ENCODE measurements around the gene UHRF1.
"Not testable (repeated sequence)": the region's sequence is repeated elsewhere in the genome, so short reads cannot be mapped to it uniquely, and the experiment has no call there.

UHRF1 gene

DNA sequence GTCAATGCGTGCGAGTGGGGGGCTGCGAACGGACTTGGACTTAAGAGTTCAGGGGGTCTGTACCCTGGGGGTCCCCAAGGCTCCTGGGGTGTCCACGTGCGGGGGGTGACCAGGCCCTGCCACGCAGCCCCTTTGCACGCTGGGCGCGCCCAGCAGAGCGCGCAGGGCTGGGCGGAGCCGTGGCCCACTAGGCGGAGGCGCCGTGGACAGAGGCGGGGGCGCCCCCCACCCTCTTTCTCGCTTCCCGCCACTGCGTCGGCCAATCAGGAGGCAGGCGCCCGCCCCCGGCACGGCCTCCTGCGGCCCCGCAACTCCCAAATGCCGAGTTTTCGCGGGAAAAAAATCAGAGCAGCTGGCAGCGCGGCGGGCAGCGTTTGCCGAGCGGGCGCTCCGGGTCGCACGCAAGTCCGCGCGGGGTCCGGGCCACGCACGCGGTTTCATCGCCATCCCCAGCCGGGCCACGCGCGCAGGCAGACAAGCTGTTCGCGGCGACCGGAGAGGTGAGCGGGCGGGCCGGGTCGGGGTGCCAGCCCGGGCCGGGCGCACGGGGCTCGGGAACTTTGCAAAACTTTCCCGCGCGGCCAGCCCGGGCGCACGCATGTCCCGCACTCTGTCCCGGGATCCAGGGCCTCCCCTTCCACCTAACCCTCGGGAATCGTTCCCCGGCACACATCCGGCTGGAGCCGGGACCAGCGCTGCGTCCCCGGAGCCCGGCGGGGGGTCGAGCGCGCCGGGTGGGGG is at the start of gene UHRF1:
Gene UHRF1 (plus strand): TSS at position 346 of the 741 bp plus-strand sequence. CDS start 1,385 bp downstream, outside the sequence.
- DNase-seq (ENCODE audit: low read depth in 3 of 3, low spot score in 1 of 3), result peak in 1 of 3 donors; percentile 33

DNA sequence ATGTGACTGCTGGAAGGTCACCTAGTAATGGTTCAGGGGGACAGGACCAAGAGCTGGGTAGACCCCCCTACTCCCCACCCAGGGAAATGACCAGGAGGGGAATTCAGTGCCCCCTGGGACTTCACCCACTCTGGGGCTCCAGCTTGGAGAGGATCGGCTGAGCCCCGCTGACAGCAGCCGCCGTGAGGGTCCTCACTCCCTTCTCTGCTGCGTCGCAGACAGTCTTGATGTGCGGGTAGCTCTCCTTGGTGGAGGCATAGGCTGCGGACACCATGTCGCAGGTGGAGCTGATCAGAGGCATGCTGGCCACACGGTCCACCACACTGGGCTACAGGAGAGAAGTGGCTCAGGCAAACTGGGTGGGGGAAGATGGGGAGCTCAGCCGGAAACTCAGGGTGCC is 49.6 kb upstream of the UHRF1 start:
- no peak for DNase-seq (ENCODE audit: low read depth in 3 of 3, low spot score in 1 of 3)

DNA sequence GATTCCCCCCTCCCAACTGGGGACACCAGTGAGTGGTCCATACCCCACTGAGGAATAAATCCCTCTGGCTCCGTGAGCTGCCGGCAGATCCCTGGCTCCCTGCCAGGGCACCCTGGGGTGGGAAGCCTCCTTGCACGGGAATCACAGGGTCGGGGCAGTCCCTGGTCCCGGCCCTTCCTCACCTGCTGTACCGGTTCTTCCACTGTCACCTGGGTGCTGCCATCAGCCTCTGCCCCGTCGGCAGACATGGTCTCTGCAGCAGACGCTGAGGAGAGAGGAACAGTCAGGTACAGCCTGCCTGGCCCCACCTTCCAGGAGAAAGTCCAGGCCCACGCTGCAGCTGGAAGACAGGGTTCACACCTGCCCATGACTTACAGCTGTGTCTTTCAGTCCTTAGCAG is 48.2 kb upstream of the UHRF1 start:
- no peak for DNase-seq (ENCODE audit: low read depth in 3 of 3, low spot score in 1 of 3)

DNA sequence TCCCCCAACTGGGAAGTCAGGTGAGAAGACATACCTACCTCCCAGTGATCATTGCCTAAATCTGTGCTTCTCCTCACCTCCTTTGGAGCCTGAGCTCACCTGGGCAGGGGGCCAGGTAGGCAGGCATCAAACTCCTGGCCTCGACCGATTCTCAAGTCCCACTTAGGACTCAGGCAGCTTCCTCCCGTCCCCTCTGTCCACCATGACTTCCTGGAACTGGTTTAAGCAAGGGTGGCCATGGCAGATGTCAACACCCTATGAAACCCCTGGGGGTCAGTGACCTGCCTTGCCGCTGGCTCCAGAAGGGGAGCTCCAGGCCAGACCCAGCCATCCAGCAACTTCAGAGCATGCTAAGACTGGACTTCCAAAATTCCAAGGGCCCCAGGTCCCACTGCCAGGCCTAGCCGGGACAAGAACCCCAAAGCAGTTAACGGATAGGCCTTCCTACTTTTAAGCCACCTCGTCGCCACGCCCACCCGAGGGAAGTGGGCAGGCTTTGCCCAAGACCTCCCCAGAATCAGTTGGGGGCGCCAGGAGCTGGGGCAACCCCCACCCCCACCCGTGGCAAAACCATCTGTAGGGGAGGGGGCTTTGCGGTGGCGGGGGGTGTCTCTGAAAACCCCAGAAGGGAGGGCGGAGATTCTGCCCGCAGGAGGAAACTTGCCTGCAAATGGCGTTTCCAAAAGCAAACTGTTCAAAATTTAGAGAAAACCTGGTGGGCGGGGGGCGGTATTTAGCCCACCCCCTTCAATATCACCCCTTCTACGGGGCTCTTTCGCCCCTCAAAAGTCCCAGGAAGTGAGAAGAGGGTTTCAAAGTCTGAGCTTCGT is 42.5 kb upstream of the UHRF1 start:
- DNase-seq (ENCODE audit: low read depth in 3 of 3, low spot score in 1 of 3), result peak in 1 of 3 donors; percentile 35

DNA sequence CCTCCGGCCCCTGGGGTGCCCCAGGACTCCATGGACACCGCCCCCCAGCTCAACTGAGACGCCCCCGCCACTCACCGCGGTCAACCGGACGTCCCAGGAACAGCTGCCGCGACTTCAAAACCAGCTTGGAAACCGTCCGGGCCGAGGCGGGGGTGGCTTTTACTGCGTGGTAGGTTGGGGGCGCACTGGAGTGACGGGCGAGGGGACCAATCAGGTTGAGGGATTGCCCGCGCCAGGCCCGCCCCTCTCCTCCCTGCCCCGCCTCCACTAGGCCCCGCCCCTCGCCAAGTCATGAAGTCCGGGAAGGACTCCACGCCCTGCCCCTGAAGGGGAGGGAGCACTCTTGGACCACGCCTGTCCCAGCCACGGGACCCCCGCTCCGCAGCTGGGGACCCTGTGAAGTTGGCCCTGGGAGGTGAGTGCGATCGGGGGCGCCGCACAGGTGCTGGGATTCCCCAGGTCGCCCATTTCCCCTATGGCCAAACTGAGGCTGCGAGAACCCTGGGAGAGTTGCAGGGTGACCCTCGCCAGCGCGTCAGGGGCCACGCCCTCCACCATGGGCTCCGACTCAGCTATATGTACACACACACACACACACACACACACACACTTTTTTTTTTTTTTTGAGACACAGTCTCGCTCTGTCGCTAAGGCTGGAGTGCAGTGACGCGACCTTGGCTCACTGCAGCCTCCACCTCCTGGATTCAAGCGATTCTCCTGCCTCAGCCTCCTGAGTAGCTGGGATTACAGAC is 41.6 kb upstream of the UHRF1 start, which contains the start of gene PLIN3:
Gene PLIN3 (minus strand): TSS at position 134 of the 752 bp plus-strand sequence. CDS start 6,273 bp downstream, outside the sequence.
- peak; percentile 79 to 95 (median 85) for DNase-seq (ENCODE audit: low read depth in 3 of 3, low spot score in 1 of 3)

DNA sequence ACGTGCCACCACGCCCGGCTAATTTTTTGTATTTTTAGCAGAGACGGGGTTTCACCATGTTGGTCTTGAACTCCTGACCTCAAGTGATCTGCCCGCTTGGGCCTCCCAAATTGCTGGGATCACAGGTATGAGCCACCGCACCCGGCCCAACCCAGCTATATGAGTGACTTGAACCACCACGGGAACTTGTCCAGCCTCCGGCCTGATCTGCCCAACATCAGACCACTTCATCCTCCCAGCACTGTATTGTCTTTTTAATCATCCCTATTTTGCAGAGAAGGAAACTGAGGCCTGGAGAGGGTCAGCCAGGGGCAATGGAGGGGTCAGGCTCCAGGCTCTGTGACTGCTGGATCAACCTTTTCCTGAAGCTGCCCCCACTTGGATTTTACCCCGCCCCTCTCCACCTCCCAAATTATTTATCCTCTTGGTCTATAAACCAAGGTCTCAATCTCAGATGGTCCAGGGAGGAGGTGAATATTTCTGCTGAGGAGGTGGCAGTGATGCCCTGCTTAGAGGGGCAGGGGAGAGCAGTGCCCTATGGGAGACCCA is 40.9 kb upstream of the UHRF1 start:
- no peak for DNase-seq (ENCODE audit: low read depth in 3 of 3, low spot score in 1 of 3)

DNA sequence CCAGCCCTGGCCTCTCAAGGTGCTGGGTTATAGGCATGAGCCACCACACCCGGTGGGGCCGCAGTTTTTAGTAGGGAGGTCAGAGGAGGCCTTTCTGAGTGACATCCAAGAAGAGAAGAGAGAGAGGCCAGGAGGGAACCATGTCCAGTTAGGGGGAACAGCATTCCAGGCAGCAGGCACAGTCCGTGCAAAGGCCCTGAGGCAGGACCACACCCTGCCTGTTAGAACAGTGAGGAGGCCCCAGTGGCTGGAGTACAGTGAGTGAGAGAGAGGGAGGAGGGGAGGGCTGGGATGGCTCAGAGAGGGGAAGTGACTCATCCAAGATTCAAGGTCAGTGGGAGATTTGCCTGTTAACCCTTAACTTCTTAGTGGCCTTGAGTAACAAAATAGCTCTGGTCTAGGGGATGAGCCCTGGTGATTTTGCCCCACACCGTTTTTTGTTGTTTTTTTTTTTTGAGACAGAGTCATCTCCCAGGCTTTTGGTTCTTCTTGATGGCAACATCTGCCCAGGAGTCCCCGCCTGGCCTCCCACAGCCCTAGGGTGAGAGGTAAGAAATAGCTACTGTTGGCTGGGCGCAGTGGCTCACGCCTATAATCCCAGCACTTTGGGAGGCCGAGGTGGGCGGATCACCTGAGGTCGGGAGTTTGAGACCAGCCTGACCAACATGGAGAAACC is 39.1 kb upstream of the UHRF1 start:
- DNase-seq (ENCODE audit: low read depth in 3 of 3, low spot score in 1 of 3), result no peak

DNA sequence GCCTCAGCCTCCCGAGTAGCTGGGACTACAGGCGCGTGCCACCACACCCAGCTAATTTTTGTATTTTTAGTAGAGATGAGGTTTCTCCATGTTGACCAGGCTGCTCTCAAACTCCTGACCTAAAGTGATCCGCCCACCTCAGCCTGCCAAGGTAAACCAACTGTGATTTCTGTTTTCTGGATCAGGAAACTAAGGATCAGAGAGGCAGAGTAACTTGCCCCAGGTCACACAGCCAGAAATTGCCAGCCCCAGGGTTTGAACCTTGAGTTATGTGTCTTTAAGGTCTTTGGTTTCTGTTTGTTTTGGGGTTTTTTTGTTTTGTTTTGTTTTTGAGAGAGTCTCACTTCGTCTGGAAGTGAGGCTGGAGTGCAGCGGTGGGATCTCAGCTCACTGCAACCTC is 37.6 kb upstream of the UHRF1 start:
- DNase-seq (ENCODE audit: low read depth in 3 of 3, low spot score in 1 of 3), result no peak

DNA sequence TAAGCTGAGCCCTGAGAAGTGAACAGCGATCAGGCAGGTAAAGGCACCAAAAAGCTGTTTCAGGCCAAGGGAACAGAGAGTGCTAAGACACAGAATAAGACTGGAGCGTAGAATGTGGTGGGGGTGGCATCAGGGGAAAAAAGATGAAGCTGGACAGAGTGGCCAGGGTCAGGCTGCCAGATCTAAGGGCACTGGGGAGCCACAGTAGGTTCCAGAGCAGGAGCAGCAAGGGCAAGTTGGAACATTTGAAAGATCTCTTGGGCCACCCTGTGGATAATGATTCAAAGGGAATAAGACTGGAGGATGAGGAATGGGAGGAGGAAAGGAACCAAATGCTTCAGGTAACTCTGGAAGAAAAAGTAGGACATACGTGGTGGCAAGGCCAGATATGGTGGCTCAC is 35.4 kb upstream of the UHRF1 start:
- no peak for DNase-seq (ENCODE audit: low read depth in 3 of 3, low spot score in 1 of 3)

DNA sequence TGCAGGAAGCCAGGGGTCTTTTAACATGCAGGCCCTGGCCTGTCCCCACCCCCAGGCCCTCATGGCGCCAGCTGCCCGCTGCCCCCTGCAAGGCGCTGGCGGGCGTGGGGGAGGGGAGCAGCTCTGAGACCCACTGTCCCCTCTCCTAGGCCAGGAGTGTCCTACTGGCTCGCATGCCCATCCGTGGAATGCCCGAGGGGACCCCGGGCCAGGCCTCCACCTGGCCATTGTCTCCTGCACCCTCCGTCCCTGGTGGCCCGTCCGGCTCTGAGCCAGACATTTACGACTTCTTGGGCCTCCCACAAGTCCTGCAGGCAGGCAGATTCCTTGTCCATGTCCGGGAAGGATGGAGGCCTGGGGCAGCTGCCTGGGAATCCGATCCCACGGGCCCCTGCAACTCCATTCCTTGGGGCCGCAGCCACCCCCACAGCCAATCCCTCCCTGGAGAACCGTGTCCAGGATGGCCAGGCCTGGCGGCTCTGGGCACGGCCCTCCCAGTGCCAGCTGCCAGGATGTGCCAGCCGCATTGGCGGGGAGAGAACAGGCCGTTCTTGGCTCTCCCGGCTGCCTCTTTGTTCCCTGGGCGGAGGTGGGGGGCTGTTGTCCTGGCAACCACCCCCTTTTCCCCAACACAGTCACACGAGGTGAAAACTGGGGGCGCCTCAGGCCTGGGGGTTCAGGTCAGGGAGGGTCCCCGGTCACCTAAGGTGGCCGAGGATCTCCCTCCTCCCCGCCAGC is 31.4 kb upstream of the UHRF1 start:
- no peak for DNase-seq (ENCODE audit: low read depth in 3 of 3, low spot score in 1 of 3)

DNA sequence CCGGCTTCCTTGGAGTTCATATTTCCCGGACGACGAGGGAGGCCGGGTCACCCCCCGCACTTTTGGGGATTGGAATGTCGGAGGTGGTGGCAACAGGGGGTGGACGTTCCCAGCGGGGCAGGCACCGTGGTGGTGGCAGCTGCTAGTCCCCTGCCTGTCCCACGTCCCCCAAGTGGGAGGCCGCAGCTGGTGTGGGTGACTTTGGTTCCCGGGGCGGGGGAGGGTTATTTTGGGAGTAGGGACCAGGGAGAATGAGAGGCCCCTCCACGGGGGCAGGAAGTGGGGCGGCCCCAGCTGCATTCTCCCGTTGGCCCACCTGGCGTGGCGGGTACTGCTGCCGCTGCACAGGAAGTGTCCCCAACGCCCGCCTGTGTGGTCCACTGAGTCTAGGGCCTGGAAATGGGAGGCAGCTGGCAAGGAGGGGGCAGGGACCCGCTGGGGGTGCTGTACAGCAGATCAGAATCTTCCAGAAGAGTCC is 30.8 kb upstream of the UHRF1 start:
- DNase-seq (ENCODE audit: low read depth in 3 of 3, low spot score in 1 of 3), result no peak

DNA sequence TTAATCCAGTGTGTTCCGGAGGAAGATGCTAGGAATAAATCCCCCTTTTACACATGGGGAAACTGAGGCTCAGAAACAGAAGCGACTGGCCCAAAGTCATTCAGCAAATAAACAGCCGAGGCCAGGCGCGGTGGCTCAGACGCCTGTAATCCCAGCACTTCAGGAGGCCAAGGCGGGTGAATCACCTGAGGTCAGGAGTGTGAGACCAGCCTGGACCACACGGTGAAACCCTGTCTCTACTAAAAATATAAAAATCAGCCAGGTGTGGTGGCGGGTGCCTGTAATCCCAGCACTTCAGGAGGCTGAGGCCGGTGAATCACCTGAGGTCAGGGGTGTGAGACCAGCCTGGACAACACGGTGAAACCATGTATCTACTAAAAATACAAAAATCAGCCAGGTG is 30.3 kb upstream of the UHRF1 start:
- no peak for DNase-seq (ENCODE audit: low read depth in 3 of 3, low spot score in 1 of 3)

DNA sequence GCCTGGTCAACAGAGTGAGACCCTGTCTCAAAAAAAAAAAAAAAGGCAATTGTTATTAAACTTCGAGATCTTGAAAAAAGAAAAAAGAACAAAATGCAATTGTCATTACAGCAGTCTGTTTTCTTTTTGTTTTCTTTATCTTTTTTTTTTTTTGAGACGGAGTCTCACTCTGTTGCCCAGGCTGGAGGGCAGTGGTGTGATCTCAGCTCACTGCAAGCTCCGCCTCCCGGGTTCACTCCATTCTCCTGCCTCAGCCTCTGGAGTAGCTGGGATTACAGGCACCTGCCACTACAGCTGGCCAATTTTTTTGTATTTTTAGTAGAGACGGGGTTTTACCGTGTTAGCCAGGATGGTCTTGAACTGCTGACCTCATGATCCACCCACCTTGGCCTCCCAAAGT is 26.4 kb upstream of the UHRF1 start:
- DNase-seq (ENCODE audit: low read depth in 3 of 3, low spot score in 1 of 3), result not testable (repeated sequence)

DNA sequence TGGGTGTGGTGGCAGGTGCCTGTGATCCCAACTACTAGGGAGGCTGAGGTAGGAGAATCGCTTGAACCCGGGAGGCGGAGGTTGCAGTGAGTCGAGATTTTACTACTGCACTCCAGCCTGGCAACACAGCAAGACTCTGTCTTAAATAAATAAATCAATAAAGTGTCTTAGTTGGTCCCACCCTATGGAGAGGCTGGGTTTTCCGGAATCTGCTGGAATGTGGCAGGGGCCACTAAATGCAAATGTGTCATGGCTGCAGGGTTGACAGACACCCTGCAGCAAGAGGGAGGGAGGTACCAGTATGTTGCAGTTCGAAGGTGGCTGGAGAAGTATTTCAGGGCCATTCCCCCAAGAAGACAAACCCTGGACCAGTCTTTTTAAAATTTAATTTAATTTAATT is 24.3 kb upstream of the UHRF1 start:
- not testable (repeated sequence) for DNase-seq (ENCODE audit: low read depth in 3 of 3, low spot score in 1 of 3)

DNA sequence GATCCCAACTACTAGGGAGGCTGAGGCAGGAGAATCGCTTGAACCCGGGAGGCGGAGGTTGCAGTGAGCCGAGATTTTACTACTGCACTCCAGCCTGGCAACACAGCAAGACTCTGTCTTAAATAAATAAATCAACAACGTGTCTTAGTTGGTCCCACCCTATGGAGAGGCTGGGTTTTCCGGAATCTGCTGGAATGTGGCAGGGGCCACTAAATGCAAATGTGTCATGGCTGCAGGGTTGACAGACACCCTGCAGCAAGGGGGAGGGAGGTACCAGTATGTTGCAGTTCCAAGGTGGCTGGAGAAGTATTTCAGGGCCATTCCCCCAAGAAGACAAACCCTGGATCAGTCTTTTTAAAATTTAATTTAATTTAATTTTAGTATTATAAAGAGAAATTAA is 21.5 kb upstream of the UHRF1 start:
- DNase-seq (ENCODE audit: low read depth in 3 of 3, low spot score in 1 of 3), result not testable (repeated sequence)

DNA sequence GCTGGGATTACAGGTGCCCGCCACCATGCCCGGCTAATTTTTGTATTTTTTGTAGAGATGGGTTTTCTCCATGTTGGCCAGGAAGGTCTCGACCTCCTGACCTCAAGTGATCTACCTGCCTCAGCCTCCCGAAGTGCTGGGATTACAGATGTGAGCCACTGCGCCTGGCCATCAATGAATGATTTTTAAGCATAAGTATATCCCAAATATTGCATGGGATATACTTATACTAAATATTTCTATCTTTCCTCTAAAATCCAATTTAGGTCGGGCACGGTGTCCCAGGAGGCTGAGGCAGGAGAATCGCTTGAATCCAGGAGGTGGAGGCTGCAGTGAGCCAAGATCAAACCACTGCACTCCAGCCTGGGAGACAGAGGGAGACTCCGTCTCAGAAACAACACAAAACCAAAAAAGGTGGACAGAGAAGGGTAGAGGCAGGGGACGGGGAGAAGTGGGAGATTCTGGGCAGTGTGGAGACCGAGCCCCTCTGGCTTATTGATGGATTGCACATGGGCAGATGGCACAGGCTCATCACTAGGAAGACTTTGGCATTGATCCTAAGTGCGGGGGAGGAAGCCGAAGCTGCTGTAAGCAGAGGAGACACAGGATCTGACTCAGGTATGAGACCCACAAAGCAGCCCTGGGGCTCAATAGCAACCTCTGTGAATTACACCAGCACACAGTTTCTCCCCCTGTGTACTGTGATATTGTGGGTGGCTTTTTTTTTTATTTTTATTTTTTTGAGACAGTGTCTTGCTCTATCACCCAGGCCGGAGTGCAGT is 20.1 kb upstream of the UHRF1 start:
- no peak for DNase-seq (ENCODE audit: low read depth in 3 of 3, low spot score in 1 of 3)

DNA sequence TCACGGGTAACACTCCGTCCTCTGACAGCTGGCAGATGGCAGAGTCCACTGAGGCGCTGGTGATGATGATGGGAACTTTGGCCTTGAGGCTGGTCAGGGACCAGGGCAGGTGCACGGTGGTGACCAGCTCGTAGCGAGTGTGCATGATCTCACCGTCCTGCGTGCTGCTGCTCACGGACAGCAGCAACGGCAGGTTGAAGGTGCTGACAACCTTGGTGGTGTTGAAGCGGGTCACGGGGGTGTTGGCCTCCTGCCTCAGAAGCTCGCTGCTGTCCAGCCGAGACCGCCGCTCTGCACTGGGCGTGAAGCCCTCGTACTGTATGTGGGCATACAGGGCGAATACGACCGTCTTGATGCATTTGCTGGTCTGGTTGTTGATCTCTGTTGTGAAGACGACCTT is 18.2 kb upstream of the UHRF1 start:
- DNase-seq (ENCODE audit: low read depth in 3 of 3, low spot score in 1 of 3), result no peak

DNA sequence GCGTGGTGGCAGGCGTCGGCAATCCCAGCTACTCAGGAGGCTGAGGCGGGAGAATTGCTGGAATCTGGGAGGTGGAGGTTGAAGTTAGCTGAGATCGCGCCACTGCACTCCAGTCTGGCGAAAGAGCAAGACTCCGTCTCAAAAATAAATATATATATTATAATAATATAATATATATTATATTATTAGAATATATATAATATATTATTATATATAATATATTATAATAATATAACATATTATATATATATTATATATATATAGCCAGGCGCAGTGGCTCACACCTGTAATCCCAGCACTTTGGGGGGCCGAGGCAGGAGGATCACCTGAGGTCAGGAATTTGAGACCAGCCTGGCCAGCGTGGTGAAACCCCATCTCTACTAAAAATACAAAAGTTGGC is 16.3 kb upstream of the UHRF1 start:
- not testable (repeated sequence) for DNase-seq (ENCODE audit: low read depth in 3 of 3, low spot score in 1 of 3)

DNA sequence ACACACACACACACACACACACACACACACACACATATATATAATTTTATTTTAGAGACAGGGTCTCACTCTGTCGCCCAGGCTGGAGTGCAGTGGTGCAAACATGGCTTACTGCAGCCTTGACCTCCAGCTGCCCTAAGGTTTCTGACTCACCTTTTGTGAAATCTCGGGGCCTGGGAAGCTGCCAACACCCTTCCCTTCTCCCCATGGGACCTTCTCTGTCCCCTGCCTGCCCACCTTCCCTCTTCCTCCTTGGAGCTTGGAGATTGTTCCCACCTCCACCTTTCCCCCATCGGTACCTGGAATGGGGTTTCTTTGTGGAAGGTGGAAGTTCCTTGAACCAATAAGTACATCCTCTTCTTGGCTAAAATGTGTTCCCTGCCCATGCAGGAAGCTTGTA is 12.9 kb upstream of the UHRF1 start:
- no peak for DNase-seq (ENCODE audit: low read depth in 3 of 3, low spot score in 1 of 3)
